Smooth muscle cell (in vitro differentiated cells): ENCODE data around the gene PPP1R14C. TPM values are rescaled to one million over a fixed set of nuclear protein-coding genes. Genes with fewer than 3 reads are reported as not detected.

ENCODE experiments used
- DNase-seq: peaks from one replicate; lab custom pipeline; 2025; ENCODE audit not compliant: unreplicated experiment; lab: John Stamatoyannopoulos, UW
- H2AFZ ChIP-seq: fragments of 200-600 bp; sonication (generic); 2 replicates; pipeline ENCODE4 v1.6.0; 2016; ENCODE audit warnings: antibody characterized with exemption, low read depth, mild to moderate bottlenecking
- H3F3A ChIP-seq: fragments of 200-600 bp; sonication (generic); 2 replicates; pipeline ENCODE4 v1.6.0; 2017; ENCODE audit warnings: antibody characterized with exemption, low read depth
- H3K27ac ChIP-seq: fragments of 200-600 bp; sonication (generic); 2 replicates; pipeline ENCODE4 v1.5.1; 2016; ENCODE audit warnings: low read depth, mild to moderate bottlenecking
- H3K27me3 ChIP-seq: fragments of 200-600 bp; sonication (generic); 2 replicates; pipeline ENCODE4 v1.6.1; 2016; ENCODE audit warnings: low read depth, mild to moderate bottlenecking
- H3K36me3 ChIP-seq: fragments of 200-600 bp; sonication (generic); 2 replicates; pipeline ENCODE4 v1.5.1; 2016; ENCODE audit warnings: low read depth
- H3K4me1 ChIP-seq: fragments of 200-600 bp; sonication (generic); 2 replicates; pipeline ENCODE4 v1.5.1; 2016; ENCODE audit warnings: low read depth
- H3K4me2 ChIP-seq: fragments of 200-600 bp; sonication (generic); 2 replicates; pipeline ENCODE4 v1.6.0; 2016; ENCODE audit warnings: mild to moderate bottlenecking
- H3K4me3 ChIP-seq: fragments of 200-600 bp; sonication (generic); 2 replicates; pipeline ENCODE4 v1.5.1; 2016; ENCODE audit warnings: mild to moderate bottlenecking
- H3K79me2 ChIP-seq: fragments of 200-600 bp; sonication (generic); 2 replicates; pipeline ENCODE4 v1.6.0; 2016; ENCODE audit warnings: low read depth, mild to moderate bottlenecking
- H3K9ac ChIP-seq: fragments of 200-600 bp; sonication (generic); 2 replicates; pipeline ENCODE4 v1.6.0; 2016; ENCODE audit warnings: low read depth
- H3K9me3 ChIP-seq: fragments of 200-600 bp; sonication (generic); replicated peaks from 2 replicates; pipeline ENCODE4 v1.5.1; 2016; ENCODE audit warnings: low read depth
- H4K20me1 ChIP-seq: fragments of 200-600 bp; sonication (generic); 2 replicates; pipeline ENCODE4 v1.6.0; 2016; ENCODE audit warnings: low read depth
- CTCF ChIP-seq: fragments of 200-600 bp; sonication (generic); IDR thresholded peaks from 2 replicates; pipeline ENCODE4 v1.5.1; 2017; ENCODE audit warnings: borderline replicate concordance, mild to moderate bottlenecking, antibody characterized with exemption; ENCODE audit not compliant: insufficient read depth, poor library complexity, severe bottlenecking
- WGBS: methylation state at CpG from one replicate; pipeline ENCODE4 v1.1.7; 2016; ENCODE audit warnings: low lambda C conversion rate; 5-methylcytosine and 5-hydroxymethylcytosine counted together
- polyA plus RNA-seq: library from polyadenylated mRNA; unstranded; fragments of >200 nt; fragmentation: Nextera tagmentation; extraction: Ambion mirVana; gene quantifications from 2 replicates; pipeline ENCODE4 v1.2.1, GENCODE V29; 2016
- total RNA-seq: library from RNA; depleted of rRNA; stranded (reverse); fragments of >200 nt; gene quantifications from 2 replicates; pipeline ENCODE4 v1.2.3, GENCODE V29; 2014

Gene PPP1R14C
- total and polyA plus RNA-seq, 2 experiments from 2014 or later = 2.6 to 7.9 TPM

GRCh38 chr6:150254770-150255169 is 111.9 kb downstream of the PPP1R14C start:
- H3K27me3 ChIP-seq = no peaks in the 10 kb centered on the region
- peak overlapping the region; percentile 85 for H3K27ac ChIP-seq
- H3K4me3 ChIP-seq = no peak overlapping the region
- 50% methylated on average over 4 of the region's 4 CpGs for WGBS
- H3F3A ChIP-seq = no peaks in the 10 kb centered on the region
- no peaks in the 10 kb centered on the region for H3K79me2 ChIP-seq
- H3K4me1 ChIP-seq = peaks cover 9% of the 10 kb centered on the region
- no peak overlapping the region for H3K4me2 ChIP-seq
- TF ChIP-seq CTCF = no peak
- H3K36me3 ChIP-seq = no peaks in the 10 kb centered on the region
- H3K9ac ChIP-seq = peak overlapping the region; percentile 69
- DNase-seq = no peak
- no peaks in the 10 kb centered on the region for H4K20me1 ChIP-seq
- no peak overlapping the region for H2AFZ ChIP-seq
- no peaks in the 10 kb centered on the region for H3K9me3 ChIP-seq

GRCh38 chr6:150255840-150256239 is 113.0 kb downstream of the PPP1R14C start:
- H3K4me1 ChIP-seq = peaks cover 9% of the 10 kb centered on the region
- H4K20me1 ChIP-seq = no peaks in the 10 kb centered on the region
- 81% methylated on average over 9 of the region's 9 CpGs for WGBS
- peak overlapping the region; percentile 69 for H3K9ac ChIP-seq
- H2AFZ ChIP-seq = no peak overlapping the region
- H3K4me2 ChIP-seq = no peak overlapping the region
- TF ChIP-seq CTCF = no peak
- H3K27me3 ChIP-seq = no peaks in the 10 kb centered on the region
- no peaks in the 10 kb centered on the region for H3K36me3 ChIP-seq
- peak overlapping the region; percentile 85 for H3K27ac ChIP-seq
- DNase-seq = no peak
- H3K79me2 ChIP-seq = no peaks in the 10 kb centered on the region
- H3K4me3 ChIP-seq = no peak overlapping the region
- H3K9me3 ChIP-seq = no peaks in the 10 kb centered on the region
- H3F3A ChIP-seq = no peaks in the 10 kb centered on the region

GRCh38 chr6:150256618-150257272 is 113.9 kb downstream of the PPP1R14C start:
- DNase-seq = no peak
- no peak for TF ChIP-seq CTCF
- H3K27ac ChIP-seq = peak overlapping the region; percentile 85
- peaks cover 9% of the 10 kb centered on the region for H3K4me1 ChIP-seq
- 58% methylated on average over 8 of the region's 8 CpGs for WGBS
- H3K9ac ChIP-seq = peak overlapping the region; percentile 69
- no peak overlapping the region for H2AFZ ChIP-seq
- no peaks in the 10 kb centered on the region for H3K79me2 ChIP-seq
- no peaks in the 10 kb centered on the region for H3K9me3 ChIP-seq
- peak overlapping the region; percentile 37 for H3K4me2 ChIP-seq
- no peaks in the 10 kb centered on the region for H3F3A ChIP-seq
- H3K27me3 ChIP-seq = no peaks in the 10 kb centered on the region
- no peaks in the 10 kb centered on the region for H4K20me1 ChIP-seq
- H3K4me3 ChIP-seq = no peak overlapping the region
- H3K36me3 ChIP-seq = no peaks in the 10 kb centered on the region

GRCh38 chr6:150258381-150258780 is 115.5 kb downstream of the PPP1R14C start:
- no peaks in the 10 kb centered on the region for H3K79me2 ChIP-seq
- H3F3A ChIP-seq = no peaks in the 10 kb centered on the region
- H4K20me1 ChIP-seq = no peaks in the 10 kb centered on the region
- no peak overlapping the region for H2AFZ ChIP-seq
- H3K4me2 ChIP-seq = no peak overlapping the region
- no peaks in the 10 kb centered on the region for H3K27me3 ChIP-seq
- H3K36me3 ChIP-seq = no peaks in the 10 kb centered on the region
- WGBS = 99% methylated on average over 5 of the region's 5 CpGs
- no peaks in the 10 kb centered on the region for H3K9me3 ChIP-seq
- no peak overlapping the region for H3K27ac ChIP-seq
- no peak overlapping the region for H3K9ac ChIP-seq
- H3K4me3 ChIP-seq = no peak overlapping the region
- TF ChIP-seq CTCF = no peak
- peaks cover 5% of the 10 kb centered on the region for H3K4me1 ChIP-seq
- no peak for DNase-seq
